Liver (tissue), 9 donors: Measurements from ENCODE around the gene PHOSPHO1. TPM values are rescaled to one million over a fixed set of nuclear protein-coding genes. Genes with fewer than 3 reads are reported as not detected.

Experiments
- DNase-seq: peaks from one replicate; pipeline ENCODE4 v3.0.0-alpha.2; 2017; ENCODE audit warnings: low spot score
- H3K27ac ChIP-seq, 2 donors: one replicate each; pipeline ENCODE4 v1.7.0; 2013; ENCODE audit warnings: inconsistent platforms in 2 of 2, low read length in 2 of 2, control low read depth in 1 of 2, low read depth in 1 of 2, mild to moderate bottlenecking in 1 of 2
- H3K27me3 ChIP-seq, 4 donors: one replicate each; pipeline versions ENCODE4 v1.6.1 to v1.7.0; 2013; ENCODE audit warnings: low read length in 3 of 4, inconsistent platforms in 1 of 4, mild to moderate bottlenecking in 1 of 4, moderate library complexity in 1 of 4; ENCODE audit not compliant: control insufficient read depth in 4 of 4, insufficient read depth in 4 of 4
- H3K36me3 ChIP-seq, 4 donors: one replicate each; pipeline versions ENCODE4 v1.6.1 to v1.7.0; 2013; ENCODE audit warnings: low read length in 3 of 4, mild to moderate bottlenecking in 3 of 4, low read depth in 1 of 4, moderate library complexity in 1 of 4; ENCODE audit not compliant: control insufficient read depth in 4 of 4, insufficient read depth in 3 of 4
- H3K4me1 ChIP-seq, 4 donors: one replicate each; pipeline versions ENCODE4 v1.6.1 to v1.7.0; 2013; ENCODE audit warnings: low read length in 3 of 4, mild to moderate bottlenecking in 3 of 4, moderate library complexity in 1 of 4; ENCODE audit not compliant: control insufficient read depth in 4 of 4, insufficient read depth in 4 of 4
- H3K4me3 ChIP-seq, 3 donors: one replicate each; pipeline versions ENCODE4 v1.6.1 to v1.7.0; 2013; ENCODE audit warnings: low read length in 3 of 3, control low read depth in 1 of 3, low read depth in 1 of 3, mild to moderate bottlenecking in 1 of 3
- H3K9ac ChIP-seq, 2 donors: one replicate each; pipeline ENCODE4 v1.7.0; 2013; ENCODE audit warnings: low read length in 2 of 2, mild to moderate bottlenecking in 2 of 2, moderate library complexity in 2 of 2, control low read depth in 1 of 2, low read depth in 1 of 2
- H3K9me3 ChIP-seq, 4 donors: one replicate each; pipeline versions ENCODE4 v1.6.1 to v1.7.0; 2013; ENCODE audit warnings: low read length in 3 of 4; ENCODE audit not compliant: control insufficient read depth in 4 of 4
- ATF3 ChIP-seq: IDR thresholded peaks from 2 replicates; pipeline ENCODE4 v1.6.1; 2016; ENCODE audit warnings: antibody characterized with exemption
- CTCF ChIP-seq: fragments of 150-350 bp; IDR thresholded peaks from 2 replicates; pipeline ENCODE4 v1.5.1; 2017; ENCODE audit warnings: improper control_type of control experiment, low read depth, low read length; ENCODE audit not compliant: missing input control
- EGR1 ChIP-seq, 2 donors: IDR thresholded peaks; 2 replicates each; pipeline ENCODE4 v1.6.1; 2016 to 2018; ENCODE audit warnings: antibody characterized with exemption in 2 of 2, low read depth in 2 of 2
- FOXA1 ChIP-seq: IDR thresholded peaks from 2 replicates; pipeline ENCODE4 v1.6.1; 2016; ENCODE audit warnings: antibody characterized with exemption
- FOXA2 ChIP-seq: IDR thresholded peaks from 2 replicates; pipeline ENCODE4 v1.6.1; 2016; ENCODE audit warnings: antibody characterized with exemption
- GABPA ChIP-seq, 2 donors: IDR thresholded peaks in 1 of 2; conservative IDR thresholded peaks in 1 of 2; 2 replicates each; pipeline ENCODE4 v1.6.1; 2016; ENCODE audit warnings: antibody characterized with exemption in 2 of 2, mild to moderate bottlenecking in 1 of 2, moderate library complexity in 1 of 2
- HNF4A ChIP-seq, 2 donors: conservative IDR thresholded peaks; 2 replicates each; pipeline ENCODE4 v1.6.1; 2016; ENCODE audit warnings: antibody characterized with exemption in 2 of 2, mild to moderate bottlenecking in 2 of 2
- HNF4G ChIP-seq: IDR thresholded peaks from 2 replicates; pipeline ENCODE4 v1.6.1; 2016; ENCODE audit warnings: antibody characterized with exemption
- JUND ChIP-seq, 2 donors: IDR thresholded peaks; 2 replicates each; pipeline ENCODE4 v1.6.1; 2016; ENCODE audit warnings: antibody characterized with exemption in 2 of 2
- NR2F2 ChIP-seq: IDR thresholded peaks from 2 replicates; pipeline ENCODE4 v1.6.1; 2016; ENCODE audit warnings: antibody characterized with exemption
- REST ChIP-seq: IDR thresholded peaks from 2 replicates; pipeline ENCODE4 v1.6.1; 2016; ENCODE audit warnings: antibody characterized with exemption, mild to moderate bottlenecking
- RXRA ChIP-seq, 2 donors: IDR thresholded peaks; 2 replicates each; pipeline ENCODE4 v1.6.1; 2017 to 2018; ENCODE audit warnings: antibody characterized with exemption in 2 of 2, mild to moderate bottlenecking in 1 of 2
- SP1 ChIP-seq: IDR thresholded peaks from 2 replicates; pipeline ENCODE4 v1.6.1; 2018; ENCODE audit warnings: antibody characterized with exemption, mild to moderate bottlenecking
- TAF1 ChIP-seq: conservative IDR thresholded peaks from 2 replicates; pipeline ENCODE4 v1.6.1; 2016; ENCODE audit warnings: antibody characterized with exemption, mild to moderate bottlenecking
- YY1 ChIP-seq: IDR thresholded peaks from 2 replicates; pipeline ENCODE4 v1.6.1; 2016; ENCODE audit warnings: antibody characterized with exemption, mild to moderate bottlenecking
- WGBS: extraction: QIAGEN DNeasy Blood & Tissue Kit; methylation state at CpG from one replicate; pipeline ENCODE4 v1.1.7; 2013; 5-methylcytosine and 5-hydroxymethylcytosine counted together
- polyA plus RNA-seq, 2 donors: library from polyadenylated mRNA; stranded (reverse) in 1 of 2; unstranded in 1 of 2; fragments of 200-250 nt in 1 of 2; fragments of >200 nt in 1 of 2; fragmentation: Nextera tagmentation in 1 of 2; extraction: Ambion mirVana in 1 of 2; gene quantifications; one replicate each; pipeline versions ENCODE4 v1.2.1 to v1.2.3, GENCODE V29; 2013 to 2015
- total RNA-seq, 2 donors: library from RNA; depleted of rRNA; stranded (reverse); fragments of >200 nt; gene quantifications; one replicate each; pipeline ENCODE4 v1.2.3, GENCODE V29; 2014
- TF ChIP-seq, protein P1 (sequence below): IDR thresholded peaks from 2 replicates; pipeline ENCODE4 v1.6.1; 2016; ENCODE audit warnings: antibody characterized with exemption
- donor health status: healthy.
- donor health status: healthy.
- donor health status: healthy.
- donor health status: healthy.
- donor health status: healthy.

Gene PHOSPHO1
- total and polyA plus RNA-seq, 4 donors: 0.22 to 99.4 (median 0.40) TPM

DNA sequence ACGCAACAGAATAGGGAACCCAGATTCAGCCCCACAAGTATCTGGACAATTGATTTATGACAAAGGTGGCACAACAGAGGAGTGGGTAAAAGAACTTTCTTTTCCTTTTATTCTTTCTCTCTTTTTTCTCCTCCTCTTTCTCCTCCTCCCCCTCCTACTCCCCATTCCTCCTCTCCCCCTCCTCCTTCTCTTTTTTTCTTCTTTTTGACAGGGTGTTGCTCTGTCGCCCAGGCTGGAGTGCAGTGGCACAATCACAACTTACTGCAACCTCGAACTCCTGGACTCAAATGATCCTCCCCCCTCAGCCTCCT, 36.3 kb downstream of the PHOSPHO1 start (continued):
- no peak for TF ChIP-seq CTCF

- H3K27ac ChIP-seq: peak overlapping the region; percentile 35 to 93
- peak; percentile 45 for DNase-seq
- no peaks in the 10 kb centered on the region for H3K9me3 ChIP-seq
- WGBS: 15% methylated on average over 21 of the region's 21 CpGs
- peak overlapping the region in 1 of 2 donors; percentile 44 for H3K9ac ChIP-seq
- no peak for TF ChIP-seq HNF4G
- TF ChIP-seq FOXA2: no peak
- TF ChIP-seq TAF1: no peak
- no peak for TF ChIP-seq GABPA (IDR thresholded peaks at IDR 0.05 in 1 of 2, conservative IDR thresholded peaks at IDR 0.05 in 1 of 2)
- no peak for TF ChIP-seq FOXA1
- TF ChIP-seq ATF3: no peak
- no peak for TF ChIP-seq CTCF
- TF ChIP-seq, protein P1, sequence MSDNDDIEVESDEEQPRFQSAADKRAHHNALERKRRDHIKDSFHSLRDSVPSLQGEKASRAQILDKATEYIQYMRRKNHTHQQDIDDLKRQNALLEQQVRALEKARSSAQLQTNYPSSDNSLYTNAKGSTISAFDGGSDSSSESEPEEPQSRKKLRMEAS: no peak
- H3K4me3 ChIP-seq: peak overlapping the region; percentile 5 to 72 (median 10)
- no peaks in the 10 kb centered on the region for H3K27me3 ChIP-seq
- no peaks in the 10 kb centered on the region for H3K36me3 ChIP-seq
- H3K4me1 ChIP-seq: peaks cover 0 to 16% (median 4%) of the 10 kb centered on the region in 4 donors
These were observed 36.9 kb downstream of the PHOSPHO1 start for GRCh38 chr17:49193513-49194296.

GRCh38 chr17:49191917-49192741, 38.5 kb downstream of the PHOSPHO1 start:
- Histone ChIP-seq H3K4me1 (peaks cover 0 to 16% (median 4%) of the 10 kb centered on the region in 4 donors), H3K27me3 (no peaks in the 10 kb centered on the region), H3K27ac (peak overlapping the region; percentile 93 to 95), H3K36me3 (no peaks in the 10 kb centered on the region), H3K4me3 (peak overlapping the region; percentile 56 to 83 (median 72)), H3K9me3 (no peaks in the 10 kb centered on the region), H3K9ac (peak overlapping the region; percentile 64 to 91)
- WGBS: under 1% methylated on average over 53 of the region's 53 CpGs
- peak; percentile 99 for DNase-seq
- TF ChIP-seq EGR1 (IDR thresholded peaks at IDR 0.05; ENCODE audit: low read depth in 2 of 2) (peak; percentile 17 to 28), HNF4A (conservative IDR thresholded peaks at IDR 0.05) (peak; percentile 77 to 82), TAF1 (no peak), JUND (IDR thresholded peaks at IDR 0.05) (peak in 1 of 2 donors; percentile 71), ATF3 (peak; percentile 100), RXRA (IDR thresholded peaks at IDR 0.05) (peak; percentile 59 to 70), CTCF (peak; percentile 20), YY1 (peak; percentile 6), REST (no peak), FOXA1 (no peak), SP1 (no peak), NR2F2 (peak; percentile 23)
